HG02870 (cell line): ENCODE results near the gene GALNT1.
A peak's percentile ranks its signal among the peaks of the same experiment; 100 is the strongest.

ENCODE experiments used
- ATAC-seq: cut with Tn5 transposase; IDR thresholded peaks from one replicate; pipeline ENCODE4 v1.9.1; 2021; ENCODE audit warnings: mild to moderate bottlenecking, moderate library complexity; ENCODE audit not compliant: unreplicated experiment

GALNT1 gene

DNA sequence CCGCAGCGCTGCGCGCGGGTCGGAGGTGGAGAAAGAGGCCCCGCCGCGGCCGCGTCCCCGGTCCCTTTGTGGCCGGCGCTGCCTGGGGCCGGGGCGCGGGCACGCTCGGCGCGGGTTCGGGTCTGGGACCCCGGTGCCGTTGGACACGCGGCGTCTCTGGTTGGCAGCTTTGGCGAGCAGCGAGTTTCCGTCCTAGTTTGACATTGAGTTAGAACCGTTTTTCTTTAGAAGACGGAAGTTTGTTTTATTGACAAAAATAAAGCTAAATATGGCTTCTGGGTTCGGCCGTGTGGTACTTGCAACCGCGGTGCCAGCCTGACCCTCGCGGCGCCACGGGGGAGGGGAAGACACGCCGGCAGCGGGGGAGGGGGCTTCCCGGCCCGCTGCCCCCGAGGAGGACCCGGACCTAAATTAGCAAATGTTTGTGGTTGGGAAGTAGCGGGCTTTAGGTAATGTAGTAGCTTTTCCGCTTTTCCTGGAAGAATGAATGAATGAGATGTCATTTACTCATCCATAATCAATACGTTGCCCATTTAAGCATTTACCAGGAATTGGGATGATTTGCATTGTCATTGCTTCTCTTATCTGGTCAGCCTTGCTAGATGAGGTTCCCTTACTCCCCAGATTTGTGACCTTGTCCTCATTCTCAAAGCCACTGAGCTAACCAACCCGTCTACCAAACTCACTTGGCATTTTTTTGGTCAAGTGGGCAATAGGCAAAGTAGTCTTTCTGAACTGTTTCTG, 530 bp downstream of the GALNT1 start:
- no peak for ATAC-seq

DNA sequence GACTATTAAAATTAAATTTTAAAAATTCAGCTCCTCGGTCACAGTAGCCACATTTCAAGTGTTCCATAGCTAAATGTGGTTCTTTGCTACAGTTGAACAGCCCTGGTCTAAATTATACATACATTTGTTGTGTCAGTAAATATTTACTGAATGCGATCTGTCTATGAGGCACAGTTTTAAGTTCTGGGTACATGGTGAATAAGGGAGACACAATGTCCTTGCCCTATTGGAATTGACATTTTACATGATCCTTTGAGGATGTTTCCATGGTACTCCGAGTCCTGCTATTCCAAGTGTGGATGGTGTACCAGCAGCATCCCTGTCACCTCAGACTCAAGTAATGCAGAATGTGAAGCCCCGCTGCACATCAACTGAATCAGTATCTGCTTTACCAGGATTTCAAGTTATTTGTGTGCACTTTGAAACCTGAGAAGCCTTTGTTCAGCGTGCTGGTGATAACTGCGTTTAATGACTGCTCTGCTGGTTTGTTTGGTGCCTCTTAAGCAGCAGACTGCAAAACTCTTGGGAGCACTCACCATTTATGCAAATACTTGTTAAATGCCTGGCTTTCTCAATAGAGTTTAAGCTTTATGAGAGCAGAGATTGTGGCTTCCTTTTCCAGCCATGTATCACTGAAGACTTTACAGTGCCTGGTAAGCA, 1.5 kb downstream of the GALNT1 start:
- ATAC-seq = no peak

DNA sequence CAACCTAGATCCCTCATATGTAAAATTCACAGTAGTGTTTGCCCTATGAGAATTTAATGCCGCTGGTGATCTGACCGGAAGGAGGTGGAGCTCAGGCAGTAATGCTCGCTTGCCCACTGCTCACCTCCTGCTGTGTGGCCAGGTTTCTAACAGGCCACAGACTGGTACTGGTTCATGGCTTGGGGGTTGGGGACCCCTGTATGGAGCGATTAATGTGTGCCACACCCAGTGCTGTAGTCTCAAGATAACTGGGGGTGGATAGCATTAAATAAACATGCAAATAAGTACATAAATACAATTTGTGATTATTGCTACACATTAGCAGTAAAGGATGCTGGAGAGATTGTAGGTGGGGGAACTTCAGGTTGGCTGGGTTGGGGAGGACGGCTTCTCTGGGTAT, 3.2 kb downstream of the GALNT1 start:
- ATAC-seq = no peak

DNA sequence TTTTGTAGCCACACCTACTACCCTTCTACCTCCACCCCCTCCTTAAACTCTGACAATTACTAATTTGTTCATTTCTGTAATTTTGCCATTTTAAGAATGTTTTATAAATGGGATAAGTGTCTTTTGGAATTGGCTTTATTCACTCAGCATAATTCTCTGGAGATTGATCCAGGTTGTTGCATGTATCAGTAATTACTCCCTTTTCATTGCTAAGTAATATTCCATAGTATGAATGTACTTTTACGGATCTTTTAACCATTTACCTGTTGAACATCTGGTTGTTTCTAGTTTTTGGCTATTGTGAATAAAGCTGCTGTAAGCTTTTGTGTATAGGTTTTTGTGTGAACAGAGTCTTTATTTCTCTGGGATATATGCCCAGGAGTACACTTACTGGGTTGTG, 4.1 kb downstream of the GALNT1 start:
- ATAC-seq = no peak

DNA sequence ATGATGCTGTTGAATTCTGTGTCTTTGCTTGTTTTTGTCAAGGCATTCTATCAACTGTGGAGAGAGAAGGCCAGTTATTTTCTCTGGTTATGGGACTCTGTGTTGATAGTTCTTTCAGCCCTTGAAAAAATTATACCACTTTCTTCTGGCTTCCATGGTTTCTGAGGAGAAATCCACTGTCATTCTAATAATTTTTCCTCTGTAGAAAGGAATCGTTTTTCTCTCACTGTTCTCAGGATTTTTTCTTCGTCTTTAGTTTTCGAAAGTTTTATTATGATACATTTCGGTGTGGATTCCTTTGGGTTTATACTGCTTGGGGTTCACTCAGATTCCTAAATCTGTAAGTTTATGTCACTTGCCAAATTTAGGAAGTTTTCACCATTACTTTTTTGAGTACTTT, 6.6 kb downstream of the GALNT1 start:
- ATAC-seq = no peak

DNA sequence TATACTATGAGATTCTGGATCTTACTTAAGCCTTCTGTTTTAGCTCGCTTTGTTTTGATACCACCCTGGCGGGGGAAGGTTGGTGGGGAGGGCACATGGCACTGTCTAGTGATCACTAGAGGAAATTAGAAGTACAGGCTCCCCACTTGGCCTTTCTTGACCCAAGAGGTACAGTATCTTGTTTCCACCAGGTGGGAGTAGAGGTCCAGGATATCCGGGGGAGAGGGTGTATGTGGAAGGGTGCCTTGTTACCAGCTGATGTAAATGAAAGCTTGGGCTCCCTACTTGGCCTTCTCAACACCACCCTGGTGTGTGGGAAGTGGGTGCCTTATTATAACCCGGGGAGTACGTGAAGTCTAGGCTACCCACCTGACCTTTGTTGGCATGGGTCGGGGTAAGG, 7.5 kb downstream of the GALNT1 start:
- ATAC-seq = no peak

DNA sequence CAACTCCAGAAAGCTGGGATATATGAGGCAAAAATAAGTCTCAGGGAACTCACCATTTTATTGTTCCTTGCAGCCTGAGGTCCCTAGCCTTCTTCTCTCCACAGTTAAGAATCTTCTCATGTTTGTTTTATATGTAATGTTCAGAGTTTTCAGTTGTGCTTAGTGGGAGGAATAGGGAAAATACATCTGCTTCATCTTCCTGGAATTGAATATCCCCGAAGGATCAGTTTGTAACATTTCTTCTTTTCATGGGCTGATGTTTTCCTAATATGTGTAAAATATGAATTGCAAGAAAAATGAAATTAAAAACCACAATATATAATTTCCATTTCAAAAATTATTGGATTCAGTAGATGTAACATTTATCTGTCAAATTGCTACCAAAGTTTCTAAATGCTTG, 8.0 kb downstream of the GALNT1 start:
- no peak for ATAC-seq

DNA sequence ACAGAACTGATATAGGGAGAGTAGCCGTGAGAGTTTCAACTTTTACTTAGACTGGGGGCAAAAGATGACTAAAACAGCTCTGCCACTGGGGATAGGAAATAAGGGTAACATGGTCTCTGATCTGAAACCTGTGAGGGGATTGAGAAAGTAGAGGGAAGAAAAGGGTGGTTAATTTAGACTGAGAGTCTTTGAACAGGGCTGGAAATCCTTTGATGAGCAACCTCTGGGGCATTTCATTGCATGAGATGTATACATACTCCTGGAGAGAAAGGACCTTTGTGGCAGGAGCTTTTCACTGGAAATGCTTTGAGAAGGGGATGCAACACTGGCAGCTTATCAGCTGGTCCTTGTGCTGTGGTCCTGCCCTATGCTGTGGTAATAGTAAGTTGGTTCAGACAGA, 9.4 kb downstream of the GALNT1 start:
- ATAC-seq = no peak

DNA sequence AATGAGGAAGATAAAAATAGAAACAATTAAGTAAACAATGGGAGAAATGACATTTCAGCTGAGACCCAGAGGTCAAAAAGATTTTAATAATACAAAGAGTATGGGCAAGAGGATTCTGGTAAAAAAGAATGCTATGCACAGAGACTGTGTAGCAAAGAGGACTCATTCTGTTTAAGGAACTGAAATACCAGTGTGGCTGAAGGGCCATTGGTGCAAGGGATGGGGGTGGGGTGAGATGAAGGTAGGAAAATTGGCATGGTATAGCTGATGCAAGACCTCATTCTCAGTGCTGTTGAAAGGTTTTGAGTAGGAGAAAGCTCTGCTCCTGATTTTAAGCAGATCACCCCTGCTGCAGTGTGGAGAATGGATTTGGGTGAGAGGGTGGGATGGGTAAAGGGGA, 10.8 kb downstream of the GALNT1 start:
- ATAC-seq = peak; percentile 98

DNA sequence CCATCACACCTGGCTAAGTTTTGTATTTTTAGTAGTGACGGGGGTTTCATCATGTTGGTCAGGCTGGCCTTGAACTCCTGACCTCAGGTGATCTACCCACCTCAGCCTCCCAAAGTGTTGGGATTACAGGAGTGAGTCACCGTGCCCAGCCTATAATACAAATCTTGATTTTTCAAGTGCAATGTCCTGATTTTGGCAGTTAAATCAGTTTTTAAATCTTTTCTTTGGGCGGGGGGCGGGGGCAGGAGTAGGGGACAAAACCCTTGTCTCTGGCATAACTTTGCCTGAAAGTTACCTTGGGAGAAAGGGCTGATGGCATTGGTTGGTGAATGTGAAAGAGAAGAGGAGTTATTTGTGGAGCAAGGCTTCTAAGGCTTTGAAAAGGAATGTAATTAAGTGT, 12.3 kb downstream of the GALNT1 start:
- ATAC-seq = no peak

DNA sequence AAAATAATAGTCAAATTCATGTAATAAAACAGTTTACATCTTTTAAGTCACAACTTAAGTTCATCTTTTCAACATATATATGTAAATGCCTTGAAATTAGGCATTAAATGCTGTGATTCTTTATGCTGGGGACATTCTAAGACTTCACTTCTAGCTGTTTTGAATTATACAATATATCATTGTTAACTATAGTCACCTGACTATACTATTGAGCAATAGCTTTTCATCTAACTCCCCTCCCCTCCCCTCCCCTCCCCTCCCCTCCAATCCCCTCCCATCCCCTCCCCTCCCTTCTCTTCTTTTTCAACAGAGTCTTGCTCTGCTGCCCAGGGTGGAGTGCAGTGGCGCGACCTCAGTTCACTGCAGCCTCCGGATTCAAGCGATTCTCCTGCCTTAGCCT, 16.2 kb downstream of the GALNT1 start:
- ATAC-seq = no peak

DNA sequence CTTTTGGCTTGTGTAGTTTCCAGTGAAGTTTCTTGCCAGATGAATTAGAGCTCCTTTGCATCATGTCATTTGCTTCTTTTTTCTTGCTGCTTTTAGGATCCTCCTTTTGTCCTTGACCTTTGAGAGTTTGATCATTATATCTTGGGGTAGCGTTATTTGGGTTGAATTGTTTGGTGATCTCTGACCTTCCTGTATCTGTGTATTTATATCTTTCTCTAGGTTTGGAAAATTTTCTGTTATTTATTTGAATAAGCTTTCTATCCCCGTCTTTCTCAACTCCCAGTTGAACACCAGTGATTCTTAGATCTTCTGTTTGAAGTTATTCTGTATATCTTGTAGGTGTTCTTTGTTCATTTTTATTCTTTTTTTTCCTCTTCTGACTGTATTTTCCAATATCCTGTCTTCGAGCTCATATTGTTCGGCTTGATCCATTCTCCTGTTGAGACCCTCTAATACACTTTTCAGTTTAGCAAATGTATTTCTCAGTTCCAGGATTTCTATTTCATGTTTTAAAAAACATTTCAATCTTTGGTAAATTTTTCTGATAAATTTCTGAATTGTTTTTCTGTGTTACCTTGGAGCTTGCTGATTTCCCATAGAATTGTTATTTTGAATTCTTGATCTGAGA, 20.8 kb downstream of the GALNT1 start:
- ATAC-seq = no peak

DNA sequence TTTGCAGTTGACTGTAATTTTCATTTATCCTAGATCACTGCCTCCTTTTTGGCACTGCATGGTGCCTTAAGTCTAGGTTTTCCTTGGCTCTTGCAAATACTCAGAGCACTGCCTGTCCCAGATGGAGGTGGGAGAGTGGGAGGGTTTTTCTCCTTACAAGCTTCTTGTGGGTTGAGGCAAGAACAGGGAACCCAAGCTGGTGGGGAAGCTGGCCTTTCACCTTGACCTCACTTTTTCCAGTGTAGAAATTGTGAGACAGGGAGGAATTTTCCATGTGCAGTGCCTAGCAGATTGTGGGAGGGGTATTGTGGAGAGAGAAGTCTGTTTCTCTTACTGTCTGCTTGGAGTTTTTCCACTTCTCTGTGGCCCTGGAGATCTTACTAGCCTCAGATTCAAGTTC, 21.5 kb downstream of the GALNT1 start:
- no peak for ATAC-seq

DNA sequence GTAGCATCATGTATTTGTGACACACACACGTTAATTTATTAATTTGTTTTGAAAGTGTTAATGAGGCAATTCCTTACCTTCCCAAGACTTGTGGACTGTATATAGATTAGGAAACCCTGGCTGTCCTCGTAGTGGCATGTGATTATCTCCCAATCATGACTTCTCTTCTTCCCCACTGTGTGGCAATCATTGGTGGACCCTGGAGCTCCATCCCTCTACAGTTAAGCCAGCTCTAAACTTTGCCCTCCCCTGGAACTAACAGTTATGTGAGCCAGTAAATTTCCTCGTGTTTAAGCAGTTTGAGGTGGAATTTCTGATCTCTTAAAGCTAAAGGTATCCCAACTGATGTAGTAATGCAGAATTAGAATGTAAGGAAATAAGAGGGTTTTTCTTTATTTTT, 22.0 kb downstream of the GALNT1 start:
- ATAC-seq = no peak

DNA sequence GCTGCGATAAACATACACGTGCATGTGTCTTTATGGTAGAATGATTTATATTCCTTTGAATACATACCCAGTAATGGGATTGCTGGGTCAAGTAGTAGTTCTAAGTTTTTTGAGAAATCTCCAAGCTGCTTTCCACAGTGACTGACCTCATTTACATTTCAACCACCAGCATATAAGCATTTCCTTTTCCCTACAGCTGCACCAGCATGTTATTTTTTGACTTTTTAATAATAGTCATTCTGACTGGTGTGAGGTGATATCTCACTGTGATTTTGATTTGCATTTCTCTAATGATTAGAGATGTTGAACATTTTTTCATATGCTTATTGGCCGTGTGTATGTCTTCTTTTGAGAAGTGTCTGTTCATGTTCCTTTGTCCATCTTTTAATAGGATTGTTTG, 22.8 kb downstream of the GALNT1 start:
- ATAC-seq = no peak

DNA sequence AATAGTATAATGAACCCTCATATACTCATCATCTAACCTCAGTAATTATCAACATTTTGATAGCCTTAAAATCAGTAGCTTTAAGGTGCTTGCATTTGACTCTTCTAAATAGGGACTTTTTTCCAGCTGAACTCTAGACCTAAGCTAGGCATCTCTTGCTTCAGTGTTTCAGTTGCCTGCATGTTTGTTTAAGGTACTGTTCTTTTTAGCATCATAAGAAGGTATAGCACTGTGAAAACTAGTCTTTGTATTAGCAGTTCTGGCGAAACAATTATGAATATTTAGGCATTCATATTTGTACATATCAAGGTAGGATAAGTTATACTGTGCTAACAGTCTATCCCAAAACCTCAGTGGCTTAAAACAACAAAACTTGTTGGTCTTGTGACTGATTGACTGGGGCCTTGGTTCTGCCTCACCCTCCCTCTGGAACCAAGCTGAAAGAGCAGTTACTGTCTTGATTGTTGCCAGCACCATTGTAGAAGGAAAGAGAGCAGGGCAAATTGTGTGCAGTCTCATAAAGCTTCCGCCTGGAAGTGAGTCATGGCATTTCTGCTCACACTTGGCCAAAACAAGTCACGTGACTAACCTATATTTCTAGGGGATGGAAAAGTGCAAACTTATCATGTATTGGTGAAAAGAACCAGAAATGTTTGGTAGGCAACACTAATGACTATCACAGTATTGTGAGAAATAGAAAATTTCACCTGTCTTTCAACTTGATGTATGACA, 24.3 kb downstream of the GALNT1 start:
- ATAC-seq = no peak

DNA sequence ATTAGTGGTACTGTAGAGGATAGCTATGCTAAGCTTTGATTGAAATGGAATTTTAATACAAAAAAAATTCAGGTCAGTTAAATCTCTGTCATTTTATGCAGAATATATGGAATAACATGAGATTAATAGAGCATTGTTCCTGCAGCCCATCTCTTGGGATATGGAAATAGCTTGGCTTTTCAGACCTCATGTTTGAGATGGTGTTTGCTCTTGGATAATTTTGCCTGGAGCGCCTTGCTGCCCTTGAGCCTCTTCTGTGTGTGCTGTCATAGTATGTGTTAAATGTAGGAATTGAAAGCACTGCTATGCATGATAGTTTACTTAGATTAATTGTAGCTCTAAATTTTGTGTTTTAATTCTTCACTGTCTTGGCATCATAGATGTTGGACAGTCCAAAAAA, 27.7 kb downstream of the GALNT1 start:
- ATAC-seq = no peak

DNA sequence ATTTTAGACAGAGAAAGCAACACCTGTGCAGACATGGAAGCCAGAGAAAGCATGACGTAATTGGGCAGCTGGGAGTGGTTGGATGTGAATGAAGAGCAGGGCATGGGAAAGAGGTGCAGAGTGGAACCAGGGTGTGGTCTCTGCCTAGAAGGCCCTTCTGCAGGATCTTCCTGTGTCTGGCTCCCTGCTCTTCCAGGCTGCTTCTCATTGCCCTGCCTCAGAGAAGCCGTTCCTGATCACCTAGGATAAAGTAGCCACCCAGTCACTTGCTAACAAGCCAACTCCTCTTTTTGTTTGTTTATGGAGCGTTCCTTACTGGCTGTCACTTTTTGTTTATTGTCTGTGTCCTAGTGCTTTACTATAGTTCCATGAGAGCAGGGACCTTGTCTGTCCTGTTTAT, 28.5 kb downstream of the GALNT1 start:
- ATAC-seq = no peak

DNA sequence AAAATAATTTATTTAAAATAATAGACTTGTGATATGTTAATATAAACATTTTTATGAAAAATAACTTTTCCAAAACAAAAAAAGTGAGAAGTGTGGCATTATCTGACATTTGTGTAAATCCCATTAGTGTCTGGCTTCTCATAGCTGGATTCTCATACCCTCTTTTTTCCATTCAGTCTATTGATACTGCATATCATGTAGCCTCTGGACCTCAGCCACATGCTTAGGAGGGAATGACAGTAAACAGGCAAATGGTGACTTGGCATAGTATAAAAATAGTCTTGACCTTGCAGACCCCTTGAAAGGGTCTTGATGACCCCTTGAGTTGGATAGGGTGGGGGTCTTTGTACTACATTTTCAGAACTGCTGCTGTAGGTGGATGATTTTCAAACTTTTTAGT, 29.2 kb downstream of the GALNT1 start:
- no peak for ATAC-seq

DNA sequence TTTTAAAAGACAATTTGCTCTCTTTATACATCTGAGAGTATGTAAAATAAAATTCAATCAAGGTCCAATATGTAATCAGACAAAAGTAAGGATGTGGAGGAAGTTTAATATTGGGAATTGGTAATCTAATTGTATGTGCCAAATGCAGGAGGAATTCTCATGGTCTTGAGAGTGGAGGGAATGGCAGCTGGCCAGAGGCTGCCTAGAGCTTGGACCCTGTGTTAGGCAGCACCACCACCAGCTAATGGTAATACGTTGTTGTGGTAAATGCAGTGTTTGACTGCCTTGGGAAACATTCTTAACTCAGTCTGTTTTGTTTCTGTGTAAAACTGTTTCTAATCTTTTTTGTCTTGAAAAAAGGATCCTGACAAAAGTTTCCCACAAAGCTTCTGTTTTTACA, 30.0 kb downstream of the GALNT1 start:
- ATAC-seq = no peak

DNA sequence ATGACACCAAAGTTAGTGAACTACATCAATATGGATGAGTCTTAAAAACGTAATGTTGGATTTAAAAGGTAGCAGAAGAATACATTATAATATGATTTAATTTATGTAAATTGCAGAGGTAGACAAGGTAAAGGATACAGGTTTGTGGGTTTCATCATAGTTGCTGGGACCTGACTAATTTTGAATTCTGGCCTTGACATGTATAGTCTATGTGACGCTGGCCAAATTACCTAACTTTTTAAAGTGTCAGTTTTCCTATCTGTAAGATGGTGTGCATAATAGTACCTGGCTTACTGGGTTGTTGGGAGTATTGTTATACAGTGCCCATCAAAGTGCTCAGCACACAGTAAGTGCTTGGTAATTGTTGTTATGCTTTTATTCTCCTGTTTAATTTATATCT, 34.5 kb downstream of the GALNT1 start:
- no peak for ATAC-seq
